GM23338 (cell line): ENCODE results near the gene CLDN2. TPM values are rescaled to one million over a fixed set of nuclear protein-coding genes. Genes with fewer than 3 reads are reported as not detected.

Source experiments
- ATAC-seq: fragments of 200-7000 bp; cut with Tn5 transposase; 3 replicates; pipeline ENCODE4 v1.9.1; 2020
- DNase-seq: peaks from one replicate; pipeline ENCODE4 v3.0.0-alpha.2; 2015; ENCODE audit warnings: low spot score
- H2AFZ ChIP-seq: fragments of 200-600 bp; sonication (generic); 2 replicates; pipeline ENCODE4 v1.8.0; 2016; ENCODE audit warnings: antibody characterized with exemption, mild to moderate bottlenecking, moderate library complexity
- H3F3A ChIP-seq: fragments of 200-600 bp; sonication (generic); replicated peaks from 2 replicates; pipeline ENCODE4 v1.8.0; 2017; ENCODE audit warnings: antibody characterized with exemption, mixed run types, low read depth
- H3K27ac ChIP-seq: fragments of 200-600 bp; sonication (generic); 2 replicates; pipeline ENCODE4 v1.6.1; 2016; ENCODE audit warnings: low read depth
- H3K27me3 ChIP-seq: fragments of 200-600 bp; sonication (generic); 2 replicates; pipeline ENCODE4 v1.8.0; 2016; ENCODE audit warnings: mild to moderate bottlenecking, mixed run types, moderate library complexity; ENCODE audit not compliant: insufficient read depth
- H3K36me3 ChIP-seq: fragments of 200-600 bp; sonication (generic); 2 replicates; pipeline ENCODE4 v1.8.0; 2016; ENCODE audit warnings: mild to moderate bottlenecking; ENCODE audit not compliant: insufficient read depth
- H3K4me1 ChIP-seq: fragments of 200-600 bp; sonication (generic); 2 replicates; pipeline ENCODE4 v1.8.0; 2016; ENCODE audit warnings: mild to moderate bottlenecking, moderate library complexity; ENCODE audit not compliant: insufficient read depth
- H3K4me2 ChIP-seq: fragments of 200-600 bp; sonication (generic); 2 replicates; pipeline ENCODE4 v1.7.1; 2017; ENCODE audit warnings: mixed run types
- H3K4me3 ChIP-seq: fragments of 200-600 bp; sonication (generic); 2 replicates; pipeline ENCODE4 v1.6.1; 2016; ENCODE audit warnings: mixed run types
- H3K79me2 ChIP-seq: fragments of 200-600 bp; sonication (generic); replicated peaks from 2 replicates; pipeline ENCODE4 v1.8.0; 2017; ENCODE audit warnings: mild to moderate bottlenecking; ENCODE audit not compliant: insufficient read depth
- H3K9me2 ChIP-seq: fragments of 200-600 bp; sonication (generic); 2 replicates; pipeline ENCODE4 v1.8.0; 2017; ENCODE audit not compliant: insufficient read depth
- H4K20me1 ChIP-seq: fragments of 200-600 bp; sonication (generic); replicated peaks from 2 replicates; pipeline ENCODE4 v1.8.0; 2017; ENCODE audit warnings: mild to moderate bottlenecking; ENCODE audit not compliant: insufficient read depth
- H3K27ac Mint-ChIP-seq: 2 replicates; pipeline ENCODE4 v1.8.0; 2020; ENCODE audit warnings: inconsistent platforms, mild to moderate bottlenecking, moderate library complexity, mixed read lengths
- H3K27me3 Mint-ChIP-seq: 3 replicates; pipeline ENCODE4 v1.8.0; 2022; ENCODE audit warnings: low read depth, mild to moderate bottlenecking, moderate library complexity, mixed read lengths, inconsistent platforms; ENCODE audit not compliant: insufficient read depth, poor library complexity
- H3K36me3 Mint-ChIP-seq: 3 replicates; pipeline ENCODE4 v1.8.0; 2021; ENCODE audit warnings: low read depth, mild to moderate bottlenecking, inconsistent platforms, moderate library complexity, mixed read lengths
- H3K4me1 Mint-ChIP-seq: 3 replicates; pipeline ENCODE4 v1.8.0; 2020; ENCODE audit warnings: mild to moderate bottlenecking, inconsistent platforms, mixed read lengths
- H3K4me3 Mint-ChIP-seq: 3 replicates; pipeline ENCODE4 v1.8.0; 2021; ENCODE audit warnings: moderate library complexity, mild to moderate bottlenecking, inconsistent platforms, mixed read lengths
- H3K9me3 Mint-ChIP-seq: 3 replicates; pipeline ENCODE4 v1.8.0; 2020; ENCODE audit warnings: moderate library complexity, mild to moderate bottlenecking, inconsistent platforms, mixed read lengths
- CREB1 ChIP-seq: fragments of 250-450 bp; sonication (Bioruptor Pico); IDR thresholded peaks from 2 replicates; pipeline ENCODE4 v1.5.0; 2020; ENCODE audit warnings: low read depth, mild to moderate bottlenecking, moderate library complexity
- CTCF ChIP-seq, 2 experiments: fragments of 200-600 bp in 1 of 2; sonication (generic) in 1 of 2; conservative IDR thresholded peaks; 2 replicates each; pipeline versions ENCODE4 v1.5.1 to v1.6.1; 2016 to 2017; ENCODE audit warnings: antibody characterized with exemption in 2 of 2, low read depth in 2 of 2, mild to moderate bottlenecking in 2 of 2, moderate library complexity in 1 of 2
- EZH2 ChIP-seq: fragments of 200-600 bp; sonication (generic); IDR thresholded peaks from one replicate; pipeline ENCODE4 v1.8.0; 2017; ENCODE audit warnings: antibody characterized with exemption, mild to moderate bottlenecking, low read depth; ENCODE audit not compliant: unreplicated experiment
- EZH2phosphoT487 ChIP-seq: fragments of 200-600 bp; sonication (generic); IDR thresholded peaks from one replicate; pipeline ENCODE4 v1.8.1; 2018; ENCODE audit warnings: antibody characterized with exemption; ENCODE audit not compliant: unreplicated experiment
- JUNB ChIP-seq: IDR thresholded peaks from one replicate; pipeline ENCODE4 v1.6.1; 2016; ENCODE audit warnings: antibody characterized with exemption; ENCODE audit not compliant: unreplicated experiment
- NANOG ChIP-seq: IDR thresholded peaks from 2 replicates; pipeline ENCODE4 v1.6.1; 2016; ENCODE audit warnings: antibody characterized with exemption, borderline replicate concordance
- POLR2AphosphoS5 ChIP-seq: IDR thresholded peaks from 2 replicates; pipeline ENCODE4 v1.6.1; 2016; ENCODE audit warnings: antibody characterized with exemption, low read depth
- STAT1 ChIP-seq: IDR thresholded peaks from one replicate; pipeline ENCODE4 v1.6.1; 2016; ENCODE audit warnings: antibody characterized with exemption; ENCODE audit not compliant: unreplicated experiment
- ZNF114 ChIP-seq: fragments of 250-450 bp; sonication (Bioruptor Pico); IDR thresholded peaks from 2 replicates; pipeline ENCODE4 v1.5.0; 2020; ENCODE audit warnings: mild to moderate bottlenecking, moderate library complexity
- ZNF331 ChIP-seq: fragments of 250-450 bp; sonication (Bioruptor Pico); IDR thresholded peaks from 2 replicates; pipeline ENCODE4 v1.5.0; 2020; ENCODE audit warnings: low read depth, mild to moderate bottlenecking, moderate library complexity
- ZNF462 ChIP-seq: fragments of 250-450 bp; sonication (Bioruptor Pico); IDR thresholded peaks from 2 replicates; pipeline ENCODE4 v1.5.0; 2020; ENCODE audit warnings: mild to moderate bottlenecking, moderate library complexity
- polyA plus RNA-seq: library from polyadenylated mRNA; unstranded; fragments of >200 nt; fragmentation: Nextera tagmentation; extraction: Ambion mirVana; gene quantifications from 2 replicates; pipeline ENCODE4 v1.2.1, GENCODE V29; 2016
- total RNA-seq: library from RNA; depleted of rRNA; stranded (reverse); fragments of >200 nt; shearing (Covaris generic); gene quantifications from 2 replicates; pipeline ENCODE4 v1.2.3, GENCODE V29; 2014
- TF ChIP-seq, protein P1 (sequence below): IDR thresholded peaks from one replicate; pipeline ENCODE4 v1.6.1; 2018; ENCODE audit warnings: antibody characterized with exemption; ENCODE audit not compliant: unreplicated experiment

CLDN2 gene
- total and polyA plus RNA-seq, 2 experiments from 2014 or later = not detected

DNA sequence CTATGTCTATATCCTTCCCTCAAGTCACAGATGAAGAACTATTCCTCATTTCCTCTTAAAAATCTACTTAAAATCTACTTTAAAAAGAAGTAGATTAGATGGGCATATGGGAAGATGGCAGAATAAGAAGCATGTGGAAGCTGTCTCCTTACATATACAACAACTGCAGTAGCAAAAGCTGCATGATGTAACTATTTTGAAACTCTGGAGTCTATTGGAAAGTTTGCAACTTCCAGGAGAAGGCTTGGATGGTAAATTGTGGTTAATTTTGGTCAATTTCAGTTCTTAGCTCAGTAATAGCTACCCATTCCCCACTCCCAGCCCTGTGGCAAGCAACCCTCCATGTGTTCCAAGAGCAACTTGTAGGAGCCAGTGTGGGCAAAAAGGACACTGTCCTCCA is 42.9 kb downstream of the CLDN2 start (continued):
- TF ChIP-seq NANOG (no peak), ZNF331 (CRISPR knock-in tag) (no peak), EZH2 (no peak)

DNA sequence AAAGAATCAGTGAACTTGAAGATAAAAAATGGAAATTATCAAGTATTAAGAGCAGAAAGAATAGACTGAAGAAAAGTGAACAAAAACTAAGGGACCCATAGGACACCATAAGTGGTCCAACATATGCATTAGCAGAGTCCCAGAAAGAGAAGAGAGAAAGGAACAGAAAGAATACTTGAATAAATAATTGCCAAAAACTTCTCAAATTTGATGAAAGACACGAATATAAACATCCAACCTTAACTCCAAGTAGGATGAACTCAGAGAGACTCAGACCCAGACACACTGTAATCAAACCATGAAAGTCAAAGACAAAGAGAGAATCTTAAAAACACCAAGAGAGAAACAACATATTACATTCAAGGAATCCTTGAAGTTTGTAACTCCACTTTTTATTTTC is 44.1 kb downstream of the CLDN2 start:
- no peak overlapping the region for H3K4me3 Mint-ChIP-seq
- TF ChIP-seq CTCF (conservative IDR thresholded peaks at IDR 0.05; ENCODE audit: low read depth in 2 of 2) (no peak), ZNF462 (no peak), ZNF114 (CRISPR knock-in tag) (no peak), EZH2 (no peak), NANOG (no peak), POLR2AphosphoS5 (no peak), EZH2phosphoT487 (no peak), CREB1 (CRISPR knock-in tag) (no peak), ZNF331 (CRISPR knock-in tag) (no peak), STAT1 (no peak), JUNB (no peak)
- TF ChIP-seq, protein P1, sequence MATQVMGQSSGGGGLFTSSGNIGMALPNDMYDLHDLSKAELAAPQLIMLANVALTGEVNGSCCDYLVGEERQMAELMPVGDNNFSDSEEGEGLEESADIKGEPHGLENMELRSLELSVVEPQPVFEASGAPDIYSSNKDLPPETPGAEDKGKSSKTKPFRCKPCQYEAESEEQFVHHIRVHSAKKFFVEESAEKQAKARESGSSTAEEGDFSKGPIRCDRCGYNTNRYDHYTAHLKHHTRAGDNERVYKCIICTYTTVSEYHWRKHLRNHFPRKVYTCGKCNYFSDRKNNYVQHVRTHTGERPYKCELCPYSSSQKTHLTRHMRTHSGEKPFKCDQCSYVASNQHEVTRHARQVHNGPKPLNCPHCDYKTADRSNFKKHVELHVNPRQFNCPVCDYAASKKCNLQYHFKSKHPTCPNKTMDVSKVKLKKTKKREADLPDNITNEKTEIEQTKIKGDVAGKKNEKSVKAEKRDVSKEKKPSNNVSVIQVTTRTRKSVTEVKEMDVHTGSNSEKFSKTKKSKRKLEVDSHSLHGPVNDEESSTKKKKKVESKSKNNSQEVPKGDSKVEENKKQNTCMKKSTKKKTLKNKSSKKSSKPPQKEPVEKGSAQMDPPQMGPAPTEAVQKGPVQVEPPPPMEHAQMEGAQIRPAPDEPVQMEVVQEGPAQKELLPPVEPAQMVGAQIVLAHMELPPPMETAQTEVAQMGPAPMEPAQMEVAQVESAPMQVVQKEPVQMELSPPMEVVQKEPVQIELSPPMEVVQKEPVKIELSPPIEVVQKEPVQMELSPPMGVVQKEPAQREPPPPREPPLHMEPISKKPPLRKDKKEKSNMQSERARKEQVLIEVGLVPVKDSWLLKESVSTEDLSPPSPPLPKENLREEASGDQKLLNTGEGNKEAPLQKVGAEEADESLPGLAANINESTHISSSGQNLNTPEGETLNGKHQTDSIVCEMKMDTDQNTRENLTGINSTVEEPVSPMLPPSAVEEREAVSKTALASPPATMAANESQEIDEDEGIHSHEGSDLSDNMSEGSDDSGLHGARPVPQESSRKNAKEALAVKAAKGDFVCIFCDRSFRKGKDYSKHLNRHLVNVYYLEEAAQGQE = no peak
- Histone ChIP-seq H3K4me3 (no peak overlapping the region), H2AFZ (no peak overlapping the region), H3K36me3 (no peaks in the 10 kb centered on the region), H3F3A (no peaks in the 10 kb centered on the region), H3K27me3 (no peaks in the 10 kb centered on the region), H3K9me2 (no peaks in the 10 kb centered on the region), H3K4me2 (no peak overlapping the region), H3K4me1 (no peaks in the 10 kb centered on the region), H3K27ac (no peak overlapping the region), H4K20me1 (no peaks in the 10 kb centered on the region), H3K79me2 (no peaks in the 10 kb centered on the region)
- ATAC-seq (no peak), DNase-seq (no peak)
- H3K4me1 Mint-ChIP-seq = no peaks in the 10 kb centered on the region
- no peak overlapping the region for H3K27ac Mint-ChIP-seq
- H3K27me3 Mint-ChIP-seq = no peaks in the 10 kb centered on the region
- H3K9me3 Mint-ChIP-seq = no peaks in the 10 kb centered on the region
- peaks cover 3% of the 10 kb centered on the region; the same call in 2 of the 3 replicates for H3K36me3 Mint-ChIP-seq
